Neutrophil (primary cell): Measurements from ENCODE around the gene PSMG1.
"Not testable (repeated sequence)": the region's sequence is repeated elsewhere in the genome, so short reads cannot be mapped to it uniquely, and the experiment has no call there.

ENCODE experiments used
- H3K27ac ChIP-seq: fragments of 200-600 bp; sonication (generic); 2 replicates; pipeline ENCODE4 v1.5.1; 2016; ENCODE audit warnings: mild to moderate bottlenecking, moderate library complexity
- H3K27me3 ChIP-seq: fragments of 200-600 bp; sonication (generic); 2 replicates; pipeline ENCODE4 v1.6.0; 2016; ENCODE audit warnings: mild to moderate bottlenecking
- H3K36me3 ChIP-seq: fragments of 200-600 bp; sonication (generic); 2 replicates; pipeline ENCODE4 v1.5.1; 2017
- H3K4me1 ChIP-seq, 2 experiments: fragments of 200-600 bp in 1 of 2; sonication (generic) in 1 of 2; 1 replicate in 1 of 2; 2 replicates in 1 of 2; pipeline versions ENCODE4 v1.5.1 to v1.6.1; 2013 to 2016; ENCODE audit warnings: low read depth in 1 of 2, low read length in 1 of 2, mild to moderate bottlenecking in 1 of 2, moderate library complexity in 1 of 2; ENCODE audit not compliant: control insufficient read depth in 1 of 2, insufficient read depth in 1 of 2
- H3K4me3 ChIP-seq, 2 experiments: fragments of 200-600 bp in 1 of 2; sonication (generic) in 1 of 2; 1 replicate in 1 of 2; 2 replicates in 1 of 2; pipeline ENCODE4 v1.5.1; 2013 to 2016; ENCODE audit warnings: low read depth in 1 of 2, low read length in 1 of 2, mild to moderate bottlenecking in 1 of 2, moderate library complexity in 1 of 2
- H3K9me3 ChIP-seq: fragments of 200-600 bp; sonication (generic); 2 replicates; pipeline ENCODE4 v1.5.1; 2016
- TF ChIP-seq, protein P1 (sequence below): fragments of 200-600 bp; sonication (generic); IDR thresholded peaks from 2 replicates; pipeline ENCODE4 v1.5.1; 2016; ENCODE audit warnings: antibody characterized with exemption

Gene PSMG1

DNA sequence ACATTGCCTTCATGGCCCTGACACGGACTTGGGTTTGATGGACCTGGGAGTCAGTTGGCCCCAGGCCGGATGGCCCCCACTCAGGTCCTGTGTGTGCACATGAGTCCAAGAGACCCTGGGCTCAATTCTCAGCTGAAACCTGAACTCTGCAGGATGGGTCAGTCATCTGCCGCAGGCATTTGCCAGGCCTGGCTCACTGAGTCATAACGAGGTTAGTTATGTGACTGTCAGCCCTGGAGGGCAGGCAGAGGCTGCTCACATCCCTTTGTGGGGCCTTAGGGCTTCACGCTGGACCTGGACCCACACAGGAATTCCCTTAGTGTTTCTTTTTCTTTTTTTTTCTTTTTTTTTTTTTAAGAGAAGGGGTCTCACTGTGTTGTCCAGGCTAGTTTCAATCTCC is 46.5 kb downstream of the PSMG1 start:
- TF ChIP-seq, protein P1, sequence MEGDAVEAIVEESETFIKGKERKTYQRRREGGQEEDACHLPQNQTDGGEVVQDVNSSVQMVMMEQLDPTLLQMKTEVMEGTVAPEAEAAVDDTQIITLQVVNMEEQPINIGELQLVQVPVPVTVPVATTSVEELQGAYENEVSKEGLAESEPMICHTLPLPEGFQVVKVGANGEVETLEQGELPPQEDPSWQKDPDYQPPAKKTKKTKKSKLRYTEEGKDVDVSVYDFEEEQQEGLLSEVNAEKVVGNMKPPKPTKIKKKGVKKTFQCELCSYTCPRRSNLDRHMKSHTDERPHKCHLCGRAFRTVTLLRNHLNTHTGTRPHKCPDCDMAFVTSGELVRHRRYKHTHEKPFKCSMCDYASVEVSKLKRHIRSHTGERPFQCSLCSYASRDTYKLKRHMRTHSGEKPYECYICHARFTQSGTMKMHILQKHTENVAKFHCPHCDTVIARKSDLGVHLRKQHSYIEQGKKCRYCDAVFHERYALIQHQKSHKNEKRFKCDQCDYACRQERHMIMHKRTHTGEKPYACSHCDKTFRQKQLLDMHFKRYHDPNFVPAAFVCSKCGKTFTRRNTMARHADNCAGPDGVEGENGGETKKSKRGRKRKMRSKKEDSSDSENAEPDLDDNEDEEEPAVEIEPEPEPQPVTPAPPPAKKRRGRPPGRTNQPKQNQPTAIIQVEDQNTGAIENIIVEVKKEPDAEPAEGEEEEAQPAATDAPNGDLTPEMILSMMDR = no peak
- no peaks in the 10 kb centered on the region for H3K4me1 ChIP-seq
- no peaks in the 10 kb centered on the region for H3K9me3 ChIP-seq
- no peaks in the 10 kb centered on the region for H3K27me3 ChIP-seq
- H3K36me3 ChIP-seq = no peaks in the 10 kb centered on the region
- H3K27ac ChIP-seq = no peak overlapping the region
- no peak overlapping the region for H3K4me3 ChIP-seq

DNA sequence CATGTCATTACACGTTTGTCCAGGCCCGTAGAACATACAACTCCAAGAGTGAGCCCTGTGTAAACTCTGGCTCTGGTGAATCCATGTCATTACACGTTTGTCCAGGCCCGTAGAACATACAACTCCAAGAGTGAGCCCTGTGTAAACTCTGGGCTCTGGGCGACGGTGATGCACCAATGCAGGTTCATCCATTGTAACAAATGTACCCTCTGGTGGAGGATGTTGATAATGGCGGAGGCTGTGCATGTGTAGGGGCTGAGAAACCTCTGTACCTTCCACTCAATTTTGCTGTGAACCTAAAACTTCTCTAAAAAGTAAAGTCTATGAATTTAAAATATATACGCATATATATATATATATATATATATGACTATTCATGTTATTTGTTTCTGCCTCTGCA is 47.1 kb downstream of the PSMG1 start:
- H3K27ac ChIP-seq, H3K27me3 ChIP-seq, H3K4me1 ChIP-seq: not testable (repeated sequence)

DNA sequence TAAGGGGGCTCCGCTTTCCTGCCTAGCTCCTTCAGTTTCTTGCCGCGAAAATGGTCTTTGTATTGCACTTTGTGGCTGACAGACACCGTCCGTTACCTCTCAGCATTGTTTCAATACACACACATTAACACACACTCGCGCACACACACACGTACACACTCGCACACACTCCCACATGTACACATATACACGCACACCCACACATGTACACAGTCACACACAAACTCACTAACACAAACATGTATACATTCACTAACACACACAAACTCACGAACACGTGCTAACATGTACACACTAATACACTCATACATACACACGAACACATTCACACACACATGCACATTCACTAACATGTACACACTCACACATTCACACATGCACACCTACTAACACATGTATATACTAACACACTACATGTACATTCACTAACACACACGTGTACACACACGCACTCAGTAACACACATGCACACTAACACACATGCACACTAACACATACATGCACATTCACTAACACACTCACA is 48.9 kb downstream of the PSMG1 start:
- H3K27me3 ChIP-seq = no peaks in the 10 kb centered on the region
- no peaks in the 10 kb centered on the region for H3K36me3 ChIP-seq
- no peaks in the 10 kb centered on the region for H3K9me3 ChIP-seq
- H3K4me1 ChIP-seq = no peaks in the 10 kb centered on the region
- H3K4me3 ChIP-seq = no peak overlapping the region
- H3K27ac ChIP-seq = no peak overlapping the region
- TF ChIP-seq, protein P1 = no peak

More for the DNA sequence above, 47.1 kb downstream of the PSMG1 start:
- H3K36me3 ChIP-seq, H3K4me3 ChIP-seq, H3K9me3 ChIP-seq: not testable (repeated sequence)

DNA sequence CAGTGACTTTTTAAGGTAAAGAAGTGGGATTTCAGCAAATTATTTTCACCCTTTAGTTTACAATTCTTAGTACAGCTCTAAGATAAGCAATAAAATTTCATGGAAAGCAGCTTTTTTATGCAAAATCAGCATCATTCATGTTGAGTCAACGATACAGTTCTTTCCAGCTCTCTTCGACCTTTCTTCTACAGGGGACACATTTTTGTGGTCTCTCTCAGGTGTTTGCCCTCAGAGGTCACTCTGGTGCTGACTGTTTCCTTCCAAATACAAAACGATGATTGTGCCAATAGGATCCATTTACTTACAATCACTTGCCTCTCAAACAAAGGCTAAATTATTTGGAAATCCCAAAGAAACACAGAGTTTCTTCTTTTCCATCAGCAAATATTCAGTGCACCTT is 51.0 kb downstream of the PSMG1 start:
- no peaks in the 10 kb centered on the region for H3K4me1 ChIP-seq
- TF ChIP-seq, protein P1 = no peak
- no peaks in the 10 kb centered on the region for H3K9me3 ChIP-seq
- H3K4me3 ChIP-seq = no peak overlapping the region
- H3K27ac ChIP-seq = no peak overlapping the region
- H3K27me3 ChIP-seq = no peaks in the 10 kb centered on the region
- no peaks in the 10 kb centered on the region for H3K36me3 ChIP-seq

DNA sequence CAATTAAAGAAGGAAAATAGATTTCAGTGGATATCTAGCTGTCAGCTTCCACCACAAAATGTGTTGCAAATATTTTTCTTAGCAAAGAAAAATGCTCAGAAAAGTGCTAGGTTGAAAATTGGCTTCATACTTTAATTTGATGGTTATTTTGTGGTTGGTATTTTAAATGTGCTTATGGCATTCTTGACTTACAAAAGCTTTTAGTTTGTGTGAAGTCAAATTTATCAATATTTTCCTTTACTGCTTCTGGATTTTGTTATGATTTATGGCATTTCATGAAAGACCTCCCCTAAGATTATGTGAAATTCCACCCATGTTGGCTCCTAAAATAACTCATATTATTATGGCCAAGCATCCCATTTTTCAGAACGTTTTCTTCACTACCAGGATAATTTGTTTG is 51.5 kb downstream of the PSMG1 start:
- TF ChIP-seq, protein P1 = no peak
- Histone ChIP-seq H3K27me3 (no peaks in the 10 kb centered on the region), H3K4me3 (no peak overlapping the region), H3K27ac (no peak overlapping the region), H3K9me3 (no peaks in the 10 kb centered on the region), H3K4me1 (no peaks in the 10 kb centered on the region), H3K36me3 (no peaks in the 10 kb centered on the region)

DNA sequence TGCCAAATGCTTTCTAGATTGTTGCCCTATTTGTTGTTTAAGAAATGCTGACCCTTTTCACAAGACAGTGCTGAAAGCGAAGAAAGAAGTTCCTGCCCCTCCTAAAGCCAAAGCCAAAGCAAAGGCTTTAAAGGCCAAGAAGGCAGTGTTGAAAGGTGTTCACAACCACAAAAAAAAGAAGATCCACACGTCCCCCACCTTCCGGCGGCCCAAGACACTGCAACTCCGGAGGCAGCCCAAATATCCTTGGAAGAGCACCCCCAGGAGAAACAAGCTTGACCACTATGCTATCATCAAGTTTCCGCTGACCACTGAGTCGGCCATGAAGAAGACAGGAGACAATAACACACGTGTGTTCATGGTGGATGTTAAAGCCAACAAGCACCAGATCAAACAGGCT is 55.7 kb downstream of the PSMG1 start:
- H3K27ac ChIP-seq = no peak overlapping the region
- H3K4me3 ChIP-seq = no peak overlapping the region
- TF ChIP-seq, protein P1 = no peak
- H3K9me3 ChIP-seq = no peaks in the 10 kb centered on the region
- H3K36me3 ChIP-seq = no peaks in the 10 kb centered on the region
- H3K4me1 ChIP-seq = no peaks in the 10 kb centered on the region
- H3K27me3 ChIP-seq = no peaks in the 10 kb centered on the region
